GM19455 (cell line): ENCODE data around the gene PIM3.

ENCODE experiments used
- ATAC-seq: cut with Tn5 transposase; IDR thresholded peaks from one replicate; pipeline ENCODE4 v1.9.1; 2021; ENCODE audit not compliant: unreplicated experiment

Gene PIM3

DNA sequence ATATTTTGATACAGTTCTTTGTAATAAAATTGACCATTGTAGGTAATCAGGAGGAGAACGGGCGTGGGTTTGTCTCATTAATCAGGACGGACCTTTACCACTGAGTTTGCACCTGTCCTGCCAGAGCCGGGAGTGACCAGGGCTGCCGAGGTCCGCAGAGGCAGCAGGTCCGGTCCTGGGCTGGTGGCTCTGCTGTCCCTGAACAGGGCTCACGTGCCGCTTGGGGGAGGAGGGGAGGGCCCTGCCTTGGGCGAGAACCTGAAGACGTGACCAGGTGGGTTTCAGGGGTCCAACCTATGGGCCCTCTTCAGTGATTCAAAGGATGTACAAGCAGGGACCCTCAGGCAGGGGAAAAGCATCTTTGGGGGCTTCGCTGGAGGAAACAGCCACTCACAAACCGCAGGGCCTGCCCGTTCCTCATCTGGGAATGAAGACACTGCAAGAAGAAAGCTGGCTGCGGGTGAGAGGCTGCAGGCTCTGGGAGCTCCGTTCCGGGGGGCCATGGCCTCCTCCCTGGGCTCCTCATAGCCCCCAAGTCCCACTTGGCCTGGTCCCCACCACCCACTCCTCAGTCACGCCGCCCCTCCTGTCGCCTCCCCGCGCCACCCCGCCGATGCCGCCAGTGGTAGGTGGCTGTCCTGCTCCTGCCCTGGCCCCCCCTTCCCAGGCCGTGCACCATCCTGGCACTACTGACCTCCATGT lies 32.9 kb upstream of the PIM3 start:
- ATAC-seq, result no peak

DNA sequence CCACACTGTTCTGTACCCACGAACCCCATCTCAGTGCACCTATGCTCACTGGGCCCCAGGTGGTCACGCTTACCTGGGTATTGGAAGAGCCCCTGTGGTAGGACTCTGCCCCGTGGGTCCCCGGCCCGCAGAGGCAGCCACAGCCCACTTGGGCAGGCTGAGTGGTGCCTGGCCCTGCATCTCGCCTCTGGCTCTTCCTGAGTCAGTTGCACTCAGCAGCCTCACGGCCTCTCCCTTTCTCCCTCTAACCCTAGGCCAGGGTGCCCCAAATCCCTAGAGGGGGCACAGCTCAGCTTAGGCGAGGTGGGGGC lies 32.4 kb upstream of the PIM3 start:
- no peak for ATAC-seq

DNA sequence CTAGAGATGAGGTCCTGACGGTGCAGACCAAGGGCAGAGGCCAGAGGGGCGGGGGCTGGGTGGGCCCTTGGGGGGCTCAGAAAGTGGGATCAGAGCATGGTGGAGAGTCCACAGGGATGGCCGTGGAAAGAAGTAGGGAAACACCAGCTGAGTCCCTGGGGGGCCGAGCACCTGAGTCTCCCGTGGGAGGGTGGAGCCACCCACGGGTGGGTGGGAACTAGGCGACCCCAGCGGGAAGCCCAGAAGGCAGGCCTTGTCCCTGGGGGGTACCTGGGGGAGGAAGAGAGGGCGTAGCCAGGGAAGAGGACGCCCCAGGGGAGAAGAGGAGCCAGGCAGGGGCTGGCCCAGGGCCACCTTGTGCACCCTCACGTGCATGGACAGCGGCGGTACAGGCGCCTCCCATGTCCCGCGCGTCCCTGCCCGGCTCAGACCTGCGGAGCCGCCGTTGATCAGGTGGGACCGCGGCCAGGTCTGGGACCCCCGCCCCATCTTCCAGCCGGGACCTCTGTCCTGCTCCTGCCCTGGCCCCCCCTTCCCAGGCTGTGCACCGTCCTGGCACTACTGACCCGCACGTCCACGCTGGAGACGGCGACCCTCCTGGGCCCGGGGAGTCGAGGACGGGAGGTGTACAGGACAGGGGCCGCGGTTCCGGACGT lies 31.9 kb upstream of the PIM3 start:
- ATAC-seq, result no peak

DNA sequence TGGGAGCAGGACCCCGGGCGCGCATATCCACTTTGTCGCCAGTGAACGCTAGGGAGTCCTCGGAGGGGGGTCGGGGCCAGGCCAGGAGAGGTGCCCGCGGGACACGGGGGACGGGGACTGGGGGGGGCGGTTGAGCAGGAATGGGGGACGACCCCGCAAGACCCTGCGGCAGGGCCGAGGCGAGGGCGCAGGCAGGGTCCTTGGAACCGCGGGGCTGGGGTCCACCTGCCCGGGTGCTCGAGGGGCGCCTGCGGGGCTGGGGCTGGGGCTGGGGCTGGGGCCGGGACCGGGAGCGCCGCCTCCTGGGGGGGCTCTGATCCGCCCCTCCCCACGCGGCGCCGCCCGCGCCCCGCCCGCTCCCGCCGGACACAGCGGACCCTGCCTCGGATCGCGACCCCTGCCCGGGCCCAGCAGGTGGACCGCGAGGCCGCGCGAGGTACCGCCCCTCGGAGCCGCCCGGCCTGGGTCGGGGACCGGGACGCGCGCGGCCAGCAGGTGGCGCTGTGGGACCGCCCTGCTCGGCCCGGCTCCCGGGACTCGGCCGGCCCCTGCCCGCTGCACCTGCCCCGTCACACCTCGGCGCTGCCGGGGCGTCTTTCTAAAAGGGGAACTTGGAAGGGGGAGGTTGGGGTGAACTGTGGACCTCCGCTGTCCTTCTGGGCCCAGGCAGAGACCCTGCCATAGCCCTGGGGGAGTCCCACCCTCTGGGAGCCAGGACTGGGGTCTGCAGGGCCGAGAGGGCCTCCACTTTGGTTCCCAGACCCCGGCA lies 31.2 kb upstream of the PIM3 start:
- no peak for ATAC-seq

DNA sequence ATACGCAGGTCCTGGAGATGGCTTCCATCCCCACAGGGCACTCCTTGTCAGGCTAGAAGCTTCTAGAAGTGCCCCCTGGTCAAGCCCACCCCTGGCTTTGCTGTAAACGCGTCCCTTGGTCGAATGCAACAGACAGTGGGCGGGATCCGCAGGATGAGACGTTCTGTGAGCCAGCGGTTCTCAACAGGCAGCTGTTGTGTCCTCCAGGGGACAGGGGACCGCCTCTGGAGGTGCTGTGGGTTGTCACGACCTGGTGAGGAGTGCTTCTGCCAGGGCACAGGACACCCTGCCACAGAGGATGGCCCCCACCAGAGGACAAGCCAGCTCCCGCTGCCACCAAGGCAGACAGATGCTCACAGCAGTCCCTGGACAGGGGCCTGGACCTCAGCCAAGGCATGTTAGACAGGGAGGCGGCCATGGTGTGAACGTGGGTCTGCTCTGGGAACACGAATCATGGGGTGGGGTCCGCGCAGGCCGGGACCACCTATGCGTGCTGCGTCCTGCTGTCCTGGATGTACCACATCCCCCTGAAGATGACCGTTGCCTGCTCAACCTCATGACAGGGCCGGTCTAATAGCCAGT lies 30.5 kb upstream of the PIM3 start:
- ATAC-seq, result no peak

DNA sequence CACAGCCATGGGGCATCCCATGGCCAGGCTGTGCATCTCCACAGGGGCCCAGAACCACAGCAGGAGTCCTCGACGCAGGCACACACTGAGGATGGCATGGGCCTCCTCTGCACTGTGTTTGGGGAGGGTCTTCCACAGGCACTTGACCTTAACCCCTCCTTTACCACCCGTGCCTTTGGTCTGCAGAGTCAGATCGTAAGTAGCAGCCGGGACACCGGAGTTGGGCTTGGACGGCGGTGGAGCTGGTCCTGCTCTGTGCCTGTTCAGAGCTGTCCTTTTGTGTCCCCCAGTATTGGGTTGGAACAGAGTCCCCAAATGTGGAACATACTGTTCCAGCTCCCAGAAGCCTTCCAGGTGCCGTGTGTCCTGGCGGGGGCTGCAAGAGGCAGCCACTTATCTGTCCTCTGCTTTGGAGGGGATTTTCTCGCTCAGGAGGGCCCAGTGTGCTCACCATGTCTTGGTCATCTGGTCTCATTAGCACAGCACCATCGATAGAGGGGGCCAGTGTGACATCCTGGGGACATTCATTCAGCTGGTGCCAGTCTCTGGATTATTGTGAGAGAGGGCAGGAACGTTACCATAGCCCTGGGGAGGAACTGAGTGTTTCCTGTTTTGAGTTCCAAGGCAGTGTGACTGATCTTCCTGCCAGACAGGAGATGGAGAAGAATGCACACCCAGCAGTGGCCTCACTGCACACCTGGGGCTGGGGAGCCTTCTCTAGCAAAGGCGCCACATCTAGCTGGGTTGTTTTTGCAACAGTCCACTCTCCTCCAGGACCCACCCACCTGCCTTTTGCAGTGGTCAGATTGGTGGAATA lies 29.8 kb upstream of the PIM3 start:
- ATAC-seq, result no peak

DNA sequence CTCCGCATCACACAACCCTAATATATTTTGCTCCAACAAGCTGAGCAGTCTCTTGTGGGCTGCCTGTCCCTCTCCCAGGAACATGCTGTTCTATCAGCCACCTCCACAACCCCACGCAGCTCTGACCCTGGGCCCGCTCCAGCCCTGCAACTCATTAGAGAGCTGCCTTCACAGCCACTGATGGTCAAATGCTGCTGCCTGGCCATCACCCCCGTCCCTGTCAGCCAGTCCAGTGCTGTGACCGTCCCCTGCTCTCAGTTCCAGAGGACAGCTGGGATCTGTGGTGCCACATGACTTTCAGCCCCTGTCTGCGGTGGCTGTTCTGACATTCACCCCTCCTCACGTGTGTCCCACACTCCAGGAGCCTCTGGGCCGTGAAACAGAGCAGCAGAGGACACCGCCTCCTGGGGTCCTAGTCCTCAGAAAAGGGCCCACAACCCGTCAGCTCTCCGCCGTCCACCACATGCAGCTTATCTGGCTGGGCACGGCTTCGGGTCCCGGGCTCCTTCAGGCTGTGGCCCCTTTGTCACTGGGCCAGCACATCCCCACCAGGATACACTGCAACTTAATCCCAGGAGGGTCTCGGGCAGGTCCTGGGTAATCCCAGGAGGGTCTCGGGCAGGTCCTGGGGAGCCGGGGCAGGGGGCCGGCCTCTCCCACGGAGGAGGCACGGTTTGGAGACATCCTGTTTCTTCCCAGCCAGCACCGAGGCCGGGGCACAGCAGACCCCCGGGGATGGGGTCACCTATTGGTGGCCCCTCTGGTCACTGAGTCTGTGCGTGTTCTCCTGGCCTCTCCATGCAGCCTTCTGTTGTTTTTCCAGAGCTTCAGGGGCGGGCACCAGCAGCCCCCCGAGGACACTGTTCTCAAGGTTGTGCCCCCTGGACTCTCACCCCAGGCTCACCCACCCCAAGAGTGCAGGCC lies 27.1 kb upstream of the PIM3 start:
- no peak for ATAC-seq

DNA sequence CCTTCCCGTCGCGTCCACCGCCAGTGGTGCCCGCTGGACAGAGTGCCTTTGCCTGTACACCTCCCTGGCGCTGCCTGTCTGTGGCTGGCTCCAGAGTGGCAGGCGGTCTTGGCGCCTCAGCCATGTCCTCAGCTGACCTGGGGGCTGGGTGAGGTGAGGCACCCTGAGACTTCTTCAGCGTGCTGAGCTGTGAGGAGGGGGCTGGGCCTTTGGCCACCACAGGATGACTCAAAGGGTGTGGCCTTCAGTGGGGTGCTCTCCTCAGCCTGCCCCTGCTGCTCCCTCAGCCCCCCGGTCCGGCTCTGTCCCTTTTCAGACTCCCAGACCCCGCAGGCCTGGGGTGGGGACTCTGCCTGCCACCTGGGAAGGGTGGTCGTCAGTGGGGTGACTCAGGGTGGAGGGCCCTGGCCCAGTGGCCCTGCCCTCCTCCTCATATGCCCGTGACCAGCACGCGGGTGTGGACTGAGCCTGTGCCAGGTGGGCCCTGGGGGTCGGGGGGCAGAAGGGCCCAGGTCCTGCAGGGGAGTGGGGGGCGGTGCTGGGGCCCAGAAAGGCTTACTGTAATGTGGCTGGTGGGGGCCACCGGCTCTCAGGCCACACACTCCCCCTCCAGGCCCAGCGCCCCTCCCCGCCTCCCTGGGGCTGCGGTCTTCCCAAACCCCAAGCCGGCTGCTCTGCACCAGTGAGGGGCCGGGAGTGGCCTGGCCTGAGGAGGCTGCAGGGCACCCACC lies 26.2 kb upstream of the PIM3 start:
- no peak for ATAC-seq

DNA sequence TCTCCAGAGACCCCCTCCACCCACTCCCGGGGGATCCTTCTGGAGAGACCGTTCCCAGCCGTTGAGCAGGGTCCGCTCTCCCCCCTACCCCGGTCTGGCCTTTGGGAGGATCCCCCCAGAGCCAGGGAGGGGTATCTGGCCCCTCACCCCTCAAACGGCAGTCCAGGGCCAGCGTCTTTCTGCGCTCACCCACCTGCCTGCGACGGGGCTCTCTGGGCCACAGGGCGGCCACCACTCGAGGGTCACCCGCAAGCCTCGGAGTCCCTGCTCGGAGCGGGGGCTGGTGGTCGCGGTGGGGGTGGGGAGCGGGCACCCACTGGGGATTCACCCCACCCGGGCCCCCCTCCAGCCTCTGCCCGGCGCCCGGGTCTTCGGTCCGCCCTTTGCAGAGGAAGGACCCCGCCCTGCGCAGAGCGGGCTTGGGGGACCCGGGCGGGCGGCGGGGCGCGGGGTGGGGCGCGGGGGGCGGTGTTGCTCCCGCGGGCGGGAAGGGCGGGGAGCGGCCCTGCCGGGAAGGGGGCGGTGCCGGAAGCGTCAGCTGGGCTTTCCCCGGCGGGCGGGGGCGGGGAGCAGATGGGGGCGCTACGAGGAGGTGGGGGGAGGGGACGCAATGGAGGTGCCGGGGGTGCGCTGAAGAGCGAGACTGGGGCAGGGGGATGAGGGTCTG lies 25.5 kb upstream of the PIM3 start:
- ATAC-seq, result no peak

DNA sequence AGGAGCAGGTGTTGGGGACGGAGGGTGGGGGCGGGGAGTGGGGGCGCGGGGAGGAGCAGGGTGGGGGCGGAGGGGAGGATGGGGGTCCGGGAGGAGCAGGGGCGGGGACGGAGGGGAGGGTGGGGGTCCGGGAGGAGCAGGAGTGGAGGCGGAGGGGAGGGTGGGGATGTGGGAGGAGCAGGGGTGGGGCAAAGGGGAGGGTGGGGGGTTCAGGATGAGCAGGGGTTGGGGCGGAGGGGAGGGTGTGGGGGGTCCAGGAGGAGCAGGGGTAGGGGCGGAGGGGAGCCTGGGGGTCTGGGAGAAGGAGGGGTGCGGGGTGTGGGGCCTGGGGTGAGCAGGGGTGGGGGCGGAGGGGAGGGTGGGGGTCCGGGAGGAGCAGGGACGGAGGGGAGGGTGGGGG lies 25.0 kb upstream of the PIM3 start:
- no peak for ATAC-seq

DNA sequence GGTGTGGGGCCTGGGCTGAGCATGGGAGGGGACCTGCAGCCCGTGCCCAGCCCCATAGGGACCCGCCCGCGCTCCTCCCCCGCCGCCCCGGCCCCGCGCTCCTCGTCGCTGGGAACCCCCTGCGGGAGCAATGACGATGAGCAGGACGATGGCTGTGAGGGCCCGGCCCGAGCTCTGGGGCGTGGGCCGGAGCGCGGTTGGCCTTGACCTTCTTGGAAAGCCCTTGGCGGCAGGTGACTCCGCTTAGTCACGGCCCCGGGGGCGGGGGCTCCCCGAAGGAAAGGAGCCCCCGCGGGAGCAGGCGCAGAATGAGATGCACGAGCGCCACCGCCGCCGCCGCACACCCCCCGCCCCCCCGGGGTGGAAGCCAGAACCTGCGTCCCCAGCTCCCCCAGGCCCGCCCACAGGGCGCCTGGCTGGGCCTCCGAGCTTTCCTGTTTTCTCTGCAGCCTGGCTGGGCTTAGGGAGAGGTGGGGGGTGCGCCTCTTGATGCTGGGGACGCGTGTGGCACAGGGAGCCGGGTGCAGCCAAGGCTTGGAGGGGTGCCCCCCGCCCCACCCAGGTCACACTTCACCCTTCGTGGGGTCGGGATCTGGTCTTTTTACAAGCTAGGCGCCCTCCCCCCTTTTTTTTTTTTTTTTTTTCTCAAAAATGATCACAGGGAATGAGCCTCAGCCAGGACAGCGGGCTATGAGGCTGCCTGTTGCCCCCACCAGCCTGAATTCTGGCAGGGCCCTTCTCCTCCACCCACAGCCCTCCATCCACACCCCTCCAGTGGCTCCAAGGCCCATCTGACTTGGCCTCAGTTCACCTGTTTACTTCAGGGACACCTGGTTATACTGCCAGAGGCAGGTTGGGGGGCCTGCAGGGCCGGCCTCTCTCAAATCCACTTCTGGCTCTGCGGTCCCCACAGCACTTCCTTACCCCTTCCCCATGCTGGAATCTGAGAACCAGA lies 24.3 kb upstream of the PIM3 start:
- ATAC-seq, result peak; percentile 63

DNA sequence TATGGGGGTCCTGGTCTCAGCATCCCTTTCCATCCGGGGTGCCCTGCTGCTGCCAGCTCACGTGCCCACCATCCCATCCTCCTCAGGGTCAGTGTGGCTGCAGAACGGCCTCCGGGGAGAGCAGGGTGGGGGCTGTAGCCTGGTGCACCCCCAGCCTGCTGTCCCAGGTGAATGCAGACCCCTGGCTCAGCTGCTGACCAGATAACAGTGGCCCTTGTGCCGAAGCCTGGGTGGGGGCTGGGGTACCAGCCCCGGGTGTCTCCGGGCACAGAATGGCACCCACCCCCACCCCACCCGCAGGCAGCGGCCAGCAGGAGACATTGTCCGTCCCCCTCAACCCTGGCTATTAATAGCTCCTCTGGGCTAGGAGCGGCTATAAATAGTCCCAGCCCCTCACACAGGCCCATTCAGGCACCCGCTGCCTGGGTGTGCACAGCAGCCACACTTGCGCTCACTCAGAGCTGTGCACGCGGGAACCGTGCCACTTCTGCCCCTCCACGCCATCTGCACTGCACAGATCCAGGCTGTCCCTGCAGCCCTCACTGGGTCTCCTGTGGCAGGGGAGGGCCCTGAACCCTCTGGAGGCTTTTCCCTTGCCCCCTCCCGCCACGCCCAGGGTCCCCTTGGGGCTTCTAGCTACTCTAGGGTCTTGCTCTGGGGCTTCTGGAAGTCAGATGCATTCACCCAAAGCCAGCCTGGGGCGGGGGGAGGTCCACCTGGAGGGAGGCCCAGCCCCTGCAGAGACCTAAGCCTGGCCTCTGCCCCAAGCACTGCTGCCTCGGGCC lies 23.4 kb upstream of the PIM3 start:
- ATAC-seq, result no peak

DNA sequence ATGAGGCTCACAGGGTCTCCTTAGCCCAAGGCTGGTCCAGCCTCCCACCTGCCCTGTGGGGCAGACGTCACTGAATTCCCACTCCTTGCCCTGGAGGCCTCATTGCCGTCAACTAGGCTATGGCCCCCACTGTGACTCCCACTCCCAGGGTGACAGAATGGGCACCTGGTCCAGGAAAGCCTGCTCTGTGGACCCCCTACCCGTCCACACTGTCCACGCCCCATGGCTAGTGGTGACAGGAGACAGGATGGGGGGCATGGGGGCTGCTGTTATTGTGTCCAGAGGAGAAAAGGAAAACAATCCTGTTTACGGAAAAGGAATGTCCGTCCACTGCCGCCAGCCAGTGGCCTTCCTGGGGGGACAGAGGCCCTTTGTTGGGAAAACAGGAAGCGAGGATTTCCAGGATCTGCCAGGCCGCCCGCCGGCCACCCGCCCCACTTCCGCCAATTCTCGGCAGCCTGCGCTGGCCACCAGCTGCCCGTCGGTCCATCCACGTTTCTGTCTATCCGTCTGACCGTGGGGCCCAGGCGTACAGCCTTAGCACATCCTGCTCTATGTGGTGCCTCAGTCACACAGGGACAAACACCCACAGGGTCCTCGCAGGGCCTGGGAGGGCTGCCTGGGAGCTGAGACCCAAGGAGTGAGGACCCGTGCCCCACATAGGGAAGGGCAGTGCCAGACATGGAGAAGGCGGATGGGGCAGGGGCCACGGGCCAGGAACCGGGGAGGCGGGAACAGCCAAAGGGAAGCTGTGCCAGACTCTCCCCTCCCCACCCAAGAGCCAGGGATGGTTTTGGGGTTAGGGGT lies 22.6 kb upstream of the PIM3 start:
- ATAC-seq, result no peak

DNA sequence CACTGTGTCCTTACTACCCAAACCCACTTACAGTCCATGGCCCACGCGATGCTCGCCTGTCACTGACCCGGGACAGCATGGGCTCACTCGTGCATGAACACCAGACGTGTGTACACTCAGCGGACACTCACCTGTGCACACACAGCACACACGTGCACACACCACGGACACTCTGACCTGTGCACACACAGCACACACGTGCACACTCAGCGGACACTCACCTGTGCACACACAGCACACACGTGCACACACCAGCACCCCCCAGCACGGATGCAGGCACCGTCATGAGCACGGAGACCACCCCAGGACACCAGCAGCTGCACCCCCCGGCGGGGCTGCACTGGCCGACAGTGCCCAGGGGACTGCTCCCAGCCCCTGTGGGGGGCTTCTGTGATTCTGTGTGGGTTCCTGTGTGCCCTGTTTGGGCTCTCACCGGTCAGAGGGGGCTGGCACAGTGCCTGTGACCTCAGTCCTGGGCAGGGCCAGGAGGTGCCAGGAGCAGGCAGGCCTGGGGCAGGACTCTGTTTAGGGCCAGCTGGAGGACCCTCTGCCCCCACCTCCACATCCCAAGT lies 21.9 kb upstream of the PIM3 start:
- ATAC-seq, result no peak

DNA sequence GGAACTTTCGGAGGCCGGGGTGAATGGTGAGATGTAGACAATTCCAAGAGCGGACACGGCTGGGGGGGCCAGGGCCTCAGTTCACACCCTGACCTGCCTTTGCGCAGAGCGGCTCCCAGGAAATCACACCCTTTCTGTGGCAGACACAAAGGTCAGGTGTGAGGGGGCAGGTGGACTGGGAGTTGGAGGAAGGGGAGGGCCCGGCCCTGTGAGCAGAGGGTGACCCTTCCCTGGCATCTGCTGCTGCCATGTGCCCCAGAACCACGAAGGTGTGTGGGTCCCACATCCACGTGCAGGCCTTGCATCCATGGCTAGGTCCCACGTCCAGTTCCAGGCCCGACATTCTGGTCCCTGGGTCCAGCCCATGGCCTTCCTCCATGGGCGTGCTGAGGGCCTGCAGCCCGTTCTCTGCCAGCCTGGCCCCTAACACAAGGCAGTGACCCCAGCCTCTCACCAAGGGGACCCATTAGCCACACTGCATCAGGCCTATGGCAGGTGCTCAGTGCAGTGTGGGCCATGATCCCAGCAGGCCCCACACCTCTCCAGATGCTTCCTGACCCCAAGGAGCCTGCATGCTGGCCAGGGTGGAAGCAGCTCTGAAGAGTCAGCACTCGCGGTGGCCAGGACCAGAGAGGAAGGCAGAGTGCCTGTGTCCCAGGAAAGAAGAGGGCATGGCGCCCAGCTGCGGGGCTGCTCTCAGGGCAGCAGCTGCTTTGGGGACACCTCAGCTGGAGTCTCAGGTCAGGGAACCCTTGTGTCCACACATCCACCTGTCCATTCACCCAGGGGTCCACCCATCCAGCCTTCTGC lies 18.9 kb upstream of the PIM3 start:
- ATAC-seq, result no peak
